Measurements from ENCODE around the gene BCAR3. TPM values are rescaled to one million over a fixed set of nuclear protein-coding genes. Genes with fewer than 3 reads are reported as not detected.

BCAR3 gene
- total RNA-seq, 2 experiments from 2014 or later: 0.42 to 0.55 TPM

DNA sequence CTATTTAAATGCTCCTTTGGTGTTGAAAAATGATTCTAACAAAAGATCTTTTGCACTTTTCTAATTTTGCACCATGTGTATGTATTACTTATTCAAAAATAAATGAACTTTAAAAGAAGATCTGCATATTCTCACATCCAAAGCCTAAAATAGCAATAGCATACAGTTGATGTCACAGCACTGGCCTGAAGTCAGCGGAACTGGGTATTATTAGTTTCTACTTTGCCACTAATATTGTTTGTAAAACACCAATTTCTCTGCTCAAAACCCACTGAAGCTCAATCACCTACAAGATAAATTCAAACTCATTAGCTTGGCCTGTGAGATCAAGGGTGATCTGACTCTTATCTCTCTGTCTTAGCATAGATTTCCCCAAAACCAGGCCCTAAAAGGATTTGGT, 34.5 kb upstream of the BCAR3 start:
- peaks cover 21% of the 10 kb centered on the region for H3K4me1 Mint-ChIP-seq (ENCODE audit: low read depth)
- no peak overlapping the region for H3K4me3 Mint-ChIP-seq
- intact Hi-C loops (cut with micrococcal nuclease): no loop called here
- no peak overlapping the region for H3K27ac Mint-ChIP-seq
- DNase-seq: no peak
- CTCF ChIA-PET: interaction anchor here (0.6 to 1.3 kb wide), 4 partner anchors 10 to 282 kb away, joined by 3 to 4 read pairs (median 3); no protein-coding TSS in a partner anchor
- peaks cover 13% of the 10 kb centered on the region for H3K9me3 Mint-ChIP-seq
- H3K27me3 Mint-ChIP-seq (ENCODE audit: low read depth): peaks cover 13% of the 10 kb centered on the region
- H3K36me3 Mint-ChIP-seq (ENCODE audit: low read depth): peaks cover 3% of the 10 kb centered on the region

DNA sequence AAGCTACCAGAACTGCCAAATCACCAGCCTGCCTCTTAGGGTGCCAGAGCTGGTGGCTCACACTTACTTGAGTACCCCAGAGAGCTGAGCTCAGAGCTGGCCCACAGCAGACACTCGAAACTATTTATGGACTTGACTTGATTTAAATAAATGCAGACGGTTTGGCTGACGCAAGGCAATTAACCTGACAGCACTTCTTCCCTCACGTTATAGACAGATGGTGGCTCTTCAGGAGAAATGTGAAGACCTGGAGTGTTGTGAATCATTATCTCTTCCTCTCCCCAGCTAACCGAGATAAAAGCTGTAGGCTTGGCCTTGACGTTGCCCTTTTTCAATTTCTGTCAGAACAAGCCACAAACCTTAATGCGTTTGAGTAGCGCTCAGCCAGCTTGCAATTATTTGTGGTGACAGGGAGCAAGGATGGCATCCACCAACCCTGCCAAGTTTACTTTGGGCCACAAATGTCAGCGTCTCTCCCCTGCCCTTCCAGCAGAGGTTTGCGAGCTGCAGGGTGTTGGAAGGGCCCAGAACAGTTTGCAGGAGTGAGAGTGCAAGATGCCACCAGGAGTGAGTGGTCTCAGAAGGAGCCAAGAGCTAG, 34.0 kb upstream of the BCAR3 start:
- intact Hi-C loops (cut with micrococcal nuclease): loop anchor here (1.0 kb wide), 2 partner anchors 10 to 22 kb away; no protein-coding TSS in a partner anchor
- peak; percentile 55 for DNase-seq
- Mint-ChIP-seq H3K4me1 (ENCODE audit: low read depth) (peaks cover 21% of the 10 kb centered on the region), H3K27ac (peak overlapping the region; percentile 16), H3K36me3 (ENCODE audit: low read depth) (peaks cover 3% of the 10 kb centered on the region), H3K4me3 (no peak overlapping the region), H3K27me3 (ENCODE audit: low read depth) (peaks cover 13% of the 10 kb centered on the region), H3K9me3 (peaks cover 13% of the 10 kb centered on the region)
- CTCF ChIA-PET: interaction anchor here (0.9 to 2.6 kb wide), 4 partner anchors 10 to 282 kb away, joined by 3 to 5 read pairs (median 4); no protein-coding TSS in a partner anchor

DNA sequence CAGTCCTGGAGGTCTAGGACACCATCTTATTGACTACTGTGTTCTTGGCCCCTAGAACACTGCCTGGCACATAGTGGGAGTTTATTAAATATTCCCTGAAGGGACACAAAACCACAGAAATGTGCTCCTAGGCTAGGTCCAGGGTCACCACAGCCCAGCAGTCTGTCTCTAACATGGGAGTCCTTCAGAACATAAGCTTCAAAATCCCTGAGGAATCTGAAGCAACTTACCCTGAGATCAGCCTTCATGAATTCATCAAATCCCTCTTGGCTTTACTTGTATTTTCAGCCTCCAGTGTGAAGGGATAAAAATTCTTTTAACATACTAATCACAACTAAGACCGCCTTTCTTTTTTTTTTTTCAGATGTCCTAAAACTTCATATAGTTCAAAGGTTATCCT, 32.7 kb upstream of the BCAR3 start:
- intact Hi-C loops (cut with micrococcal nuclease): no loop called here
- H3K9me3 Mint-ChIP-seq: peaks cover 13% of the 10 kb centered on the region
- no peak overlapping the region for H3K27ac Mint-ChIP-seq
- peaks cover 22% of the 10 kb centered on the region for H3K4me1 Mint-ChIP-seq (ENCODE audit: low read depth)
- CTCF ChIA-PET: interaction anchor here (2.6 kb wide), 1 partner anchor 100 kb away, joined by 5 read pairs; no protein-coding TSS in a partner anchor
- no peak for DNase-seq
- H3K27me3 Mint-ChIP-seq (ENCODE audit: low read depth): peaks cover 13% of the 10 kb centered on the region
- H3K4me3 Mint-ChIP-seq: no peak overlapping the region
- peaks cover 3% of the 10 kb centered on the region for H3K36me3 Mint-ChIP-seq (ENCODE audit: low read depth)

DNA sequence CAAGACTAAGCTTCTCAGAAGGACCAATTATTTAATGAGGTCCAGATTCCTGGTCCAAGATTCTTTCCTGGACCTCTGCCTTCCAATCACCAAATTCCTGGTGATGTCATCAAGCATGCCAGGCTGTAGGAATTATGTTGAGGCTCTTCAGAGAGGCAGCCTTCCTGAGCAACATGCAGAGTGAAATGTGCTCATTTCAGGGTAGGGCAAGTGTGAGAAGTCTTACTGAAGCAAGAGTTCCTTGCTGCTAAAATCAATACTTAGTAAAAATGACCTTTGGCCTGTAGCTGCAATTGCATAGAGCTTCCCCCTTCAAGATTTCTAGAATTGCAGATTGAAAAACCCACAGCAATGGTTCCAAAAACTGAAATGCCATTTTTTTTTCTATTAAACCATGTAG, 31.7 kb upstream of the BCAR3 start:
- DNase-seq: no peak
- CTCF ChIA-PET: interaction anchor here (2.6 kb wide), 1 partner anchor 101 kb away, joined by 5 read pairs; no protein-coding TSS in a partner anchor
- no peak overlapping the region for H3K4me3 Mint-ChIP-seq
- H3K27me3 Mint-ChIP-seq (ENCODE audit: low read depth): peaks cover 13% of the 10 kb centered on the region
- peaks cover 3% of the 10 kb centered on the region for H3K36me3 Mint-ChIP-seq (ENCODE audit: low read depth)
- intact Hi-C loops (cut with micrococcal nuclease): no loop called here
- peaks cover 33% of the 10 kb centered on the region for H3K4me1 Mint-ChIP-seq (ENCODE audit: low read depth)
- H3K27ac Mint-ChIP-seq: no peak overlapping the region
- peaks cover 13% of the 10 kb centered on the region for H3K9me3 Mint-ChIP-seq

DNA sequence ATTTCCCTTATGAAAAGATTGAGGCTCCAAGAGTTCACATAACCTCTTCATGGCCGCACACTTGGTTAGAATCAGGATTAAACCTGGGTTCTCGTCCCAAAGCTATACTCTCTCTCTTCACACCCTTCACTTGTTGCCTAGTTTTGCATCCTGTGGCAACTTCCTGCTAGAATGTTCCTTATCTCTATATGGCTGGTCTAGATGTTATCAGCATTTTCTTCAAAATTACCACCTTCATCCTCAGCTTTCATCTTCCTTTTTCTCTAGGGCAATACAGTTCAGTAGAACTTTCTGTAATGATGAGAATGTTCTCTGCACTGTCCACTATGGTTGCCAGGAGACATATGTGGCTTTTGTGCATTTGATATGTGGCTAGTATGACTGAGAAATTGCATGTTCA, 31.1 kb upstream of the BCAR3 start:
- intact Hi-C loops (cut with micrococcal nuclease): no loop called here
- no peak for DNase-seq
- CTCF ChIA-PET: no interaction called here
- Mint-ChIP-seq H3K36me3 (ENCODE audit: low read depth) (peaks cover 3% of the 10 kb centered on the region), H3K4me3 (no peak overlapping the region), H3K27me3 (ENCODE audit: low read depth) (peaks cover 13% of the 10 kb centered on the region), H3K9me3 (peaks cover 10% of the 10 kb centered on the region), H3K4me1 (ENCODE audit: low read depth) (peaks cover 39% of the 10 kb centered on the region), H3K27ac (no peak overlapping the region)

DNA sequence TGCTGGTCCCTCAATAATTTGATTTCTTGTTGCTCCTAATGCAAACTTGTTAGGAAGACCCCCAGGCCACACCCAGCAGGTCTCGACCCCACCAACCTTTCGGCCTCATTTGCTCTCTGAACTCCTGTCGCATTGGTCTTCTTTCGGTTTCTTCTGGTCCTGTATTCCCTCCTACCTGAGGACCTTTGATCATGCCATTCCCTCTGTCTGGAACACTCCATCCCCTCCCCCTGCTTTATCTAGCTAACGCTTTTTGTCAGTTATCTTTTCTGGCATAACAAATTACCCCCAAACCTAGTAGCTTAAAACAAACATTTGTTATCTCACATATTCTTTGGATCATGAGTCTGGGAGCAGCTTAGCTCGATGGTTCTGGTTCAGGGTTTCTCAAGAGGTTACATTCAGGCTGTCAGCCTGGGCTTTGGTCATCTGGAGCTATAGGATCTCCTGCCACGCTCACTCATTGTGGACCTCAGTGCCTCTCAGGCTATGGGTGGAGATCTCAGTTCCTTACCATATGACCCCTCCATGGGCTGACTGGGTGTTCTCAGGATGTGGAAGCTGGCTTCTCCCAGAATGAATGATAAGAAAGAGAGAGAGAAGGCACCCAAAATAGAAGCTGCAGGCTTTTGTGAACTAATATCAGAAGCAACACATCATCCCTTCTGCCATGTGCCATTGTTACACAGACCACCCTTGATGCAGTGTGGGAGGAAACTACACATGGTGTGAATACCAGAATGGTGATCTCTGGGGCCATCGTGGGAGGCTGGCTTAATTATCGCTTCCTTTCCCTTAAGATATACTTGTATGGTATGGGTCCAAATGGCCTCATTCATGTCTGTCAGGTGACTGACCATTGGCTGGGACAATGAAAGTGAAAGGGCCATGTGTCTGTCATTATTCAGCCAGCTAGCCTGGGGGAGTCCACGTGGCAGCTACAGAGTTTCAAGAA, 29.1 kb upstream of the BCAR3 start:
- intact Hi-C loops (cut with micrococcal nuclease): no loop called here
- H3K27ac Mint-ChIP-seq: no peak overlapping the region
- H3K9me3 Mint-ChIP-seq: no peaks in the 10 kb centered on the region
- DNase-seq: no peak
- no peak overlapping the region for H3K4me3 Mint-ChIP-seq
- H3K4me1 Mint-ChIP-seq (ENCODE audit: low read depth): peaks cover 35% of the 10 kb centered on the region
- H3K27me3 Mint-ChIP-seq (ENCODE audit: low read depth): peaks cover 15% of the 10 kb centered on the region
- H3K36me3 Mint-ChIP-seq (ENCODE audit: low read depth): no peaks in the 10 kb centered on the region
- CTCF ChIA-PET: no interaction called here

DNA sequence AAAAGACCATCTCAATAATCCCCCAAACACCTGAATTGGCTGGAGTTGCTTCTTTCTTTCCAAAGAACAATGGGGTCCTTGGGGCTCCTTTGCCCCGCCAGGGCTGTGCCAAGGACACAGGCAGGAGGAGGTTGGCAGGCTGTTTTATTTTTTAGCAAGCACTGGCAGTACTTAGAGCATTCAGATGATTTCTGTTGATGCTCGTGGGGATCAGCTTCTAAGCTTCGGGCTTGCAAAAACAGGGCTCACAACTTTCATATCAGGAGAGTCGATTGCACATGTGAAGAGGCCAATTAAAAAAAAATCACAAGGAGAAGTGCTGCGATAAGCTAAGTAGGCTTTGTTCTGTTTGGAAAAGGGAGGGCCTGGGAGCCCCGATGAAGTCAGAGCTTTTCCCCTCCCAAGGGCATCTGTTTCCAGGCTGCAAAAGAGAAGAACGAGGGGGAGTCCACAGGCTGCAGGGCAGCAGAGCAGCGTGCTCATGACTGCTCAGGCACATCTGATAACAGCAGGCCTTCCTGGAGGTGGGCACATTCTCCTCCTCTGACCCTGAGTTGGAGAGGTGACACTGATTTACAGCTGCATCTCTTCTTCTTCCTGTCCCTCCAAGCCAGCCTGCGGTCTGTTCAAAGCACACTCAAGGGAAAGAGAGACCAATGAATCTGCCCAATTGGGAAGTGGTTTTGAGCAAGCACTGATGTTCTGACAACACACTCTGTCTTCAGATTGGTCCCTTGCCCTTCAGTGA, 27.3 kb upstream of the BCAR3 start:
- no peaks in the 10 kb centered on the region for H3K36me3 Mint-ChIP-seq (ENCODE audit: low read depth)
- no peaks in the 10 kb centered on the region for H3K9me3 Mint-ChIP-seq
- peaks cover 13% of the 10 kb centered on the region for H3K27me3 Mint-ChIP-seq (ENCODE audit: low read depth)
- H3K4me3 Mint-ChIP-seq: no peak overlapping the region
- H3K27ac Mint-ChIP-seq: no peak overlapping the region
- intact Hi-C loops (cut with micrococcal nuclease): loop anchor here (1.0 to 5.0 kb wide), 4 partner anchors 16 to 102 kb away; no protein-coding TSS in a partner anchor
- DNase-seq: peak; percentile 13
- CTCF ChIA-PET: interaction anchor here (0.6 to 1.0 kb wide), 2 partner anchors 70 to 105 kb away, joined by 4 to 5 read pairs; no protein-coding TSS in a partner anchor
- H3K4me1 Mint-ChIP-seq (ENCODE audit: low read depth): peaks cover 27% of the 10 kb centered on the region

DNA sequence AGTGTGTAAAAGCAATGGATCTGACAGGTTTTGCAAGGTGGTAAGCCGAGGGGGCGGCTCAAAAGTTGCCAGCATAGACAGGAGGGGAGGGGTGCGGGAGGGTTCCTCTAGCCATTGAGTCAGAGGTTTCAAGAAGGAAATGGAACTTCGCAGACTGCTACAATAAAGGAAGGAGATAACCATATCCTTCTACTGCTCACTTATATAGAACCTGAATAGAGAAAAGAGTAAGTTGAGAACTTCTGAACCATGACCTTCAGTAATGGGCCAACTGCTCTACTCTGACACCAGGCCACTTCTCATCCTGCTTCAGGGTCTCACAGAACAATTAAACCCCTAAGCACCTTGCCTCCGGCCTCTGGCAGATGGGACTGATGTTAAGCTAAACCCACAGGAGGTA, 26.3 kb upstream of the BCAR3 start:
- peaks cover 13% of the 10 kb centered on the region for H3K27me3 Mint-ChIP-seq (ENCODE audit: low read depth)
- CTCF ChIA-PET: interaction anchor here (0.6 to 1.1 kb wide), 3 partner anchors 16 to 106 kb away, joined by 3 to 5 read pairs (median 4); no protein-coding TSS in a partner anchor
- H3K9me3 Mint-ChIP-seq: no peaks in the 10 kb centered on the region
- no peak overlapping the region for H3K4me3 Mint-ChIP-seq
- peak overlapping the region; percentile 3 for H3K27ac Mint-ChIP-seq
- intact Hi-C loops (cut with micrococcal nuclease): loop anchor here (1.0 to 5.0 kb wide), 4 partner anchors 15 to 101 kb away; no protein-coding TSS in a partner anchor
- no peaks in the 10 kb centered on the region for H3K36me3 Mint-ChIP-seq (ENCODE audit: low read depth)
- DNase-seq: peak; percentile 75
- H3K4me1 Mint-ChIP-seq (ENCODE audit: low read depth): peaks cover 26% of the 10 kb centered on the region

DNA sequence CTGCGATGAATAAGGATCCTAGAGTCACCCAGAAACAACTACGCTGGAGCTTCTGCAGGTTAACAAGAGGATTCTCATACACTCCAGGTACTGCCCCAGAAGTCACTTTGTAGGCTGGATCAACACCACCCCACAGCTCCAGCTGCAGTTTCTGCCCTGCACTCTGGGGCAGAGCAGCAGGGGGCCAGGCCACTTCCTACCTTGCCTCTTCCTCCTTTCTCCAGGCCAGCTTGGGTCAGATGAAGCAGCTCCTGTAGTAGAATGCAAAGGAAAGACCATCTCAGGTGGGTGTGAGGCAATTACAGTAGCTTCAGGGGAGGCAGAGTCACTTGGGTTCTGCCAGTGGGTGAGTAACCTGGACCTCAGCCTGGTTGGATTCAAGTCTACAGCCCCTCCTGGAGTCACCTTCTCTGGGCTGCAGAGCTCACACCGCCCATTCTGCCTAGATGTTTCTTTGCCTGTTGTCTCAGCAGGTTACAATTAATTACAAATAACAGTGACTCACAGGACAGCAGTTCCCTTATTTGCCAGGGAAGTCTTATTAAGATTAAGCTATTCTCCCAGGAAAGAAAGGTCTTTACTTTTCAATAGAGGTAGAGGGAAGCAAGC, 24.4 kb upstream of the BCAR3 start:
- Mint-ChIP-seq H3K36me3 (ENCODE audit: low read depth) (no peaks in the 10 kb centered on the region), H3K27me3 (ENCODE audit: low read depth) (peaks cover 2% of the 10 kb centered on the region), H3K4me1 (ENCODE audit: low read depth) (peaks cover 19% of the 10 kb centered on the region), H3K4me3 (no peak overlapping the region), H3K27ac (no peak overlapping the region), H3K9me3 (no peaks in the 10 kb centered on the region)
- intact Hi-C loops (cut with micrococcal nuclease): loop anchor here (1.0 to 5.0 kb wide), 2 partner anchors 9 to 99 kb away; no protein-coding TSS in a partner anchor
- DNase-seq: no peak
- CTCF ChIA-PET: interaction anchor here (0.8 to 1.8 kb wide), 2 partner anchors 10 to 99 kb away, joined by 3 to 4 read pairs; no protein-coding TSS in a partner anchor

DNA sequence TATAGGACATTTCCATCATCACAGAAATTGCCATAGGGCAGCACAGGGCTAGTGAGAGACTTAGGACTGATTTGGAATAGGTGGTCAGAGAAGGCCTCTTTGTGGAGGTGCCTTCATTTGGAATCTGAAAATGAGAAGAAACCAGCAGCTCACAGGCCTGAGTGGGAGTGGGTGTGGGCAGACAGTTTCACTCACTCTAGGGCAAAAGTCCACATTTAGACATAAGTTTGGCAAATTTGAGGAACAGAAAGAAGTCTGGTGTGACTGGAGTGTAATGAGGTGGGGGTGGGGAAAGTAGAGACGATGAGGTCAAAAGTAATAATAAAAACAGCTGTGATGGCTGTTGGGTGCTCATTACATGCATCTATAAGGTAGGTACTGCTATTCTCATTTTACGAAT, 22.4 kb upstream of the BCAR3 start:
- no peak overlapping the region for H3K27ac Mint-ChIP-seq

DNA sequence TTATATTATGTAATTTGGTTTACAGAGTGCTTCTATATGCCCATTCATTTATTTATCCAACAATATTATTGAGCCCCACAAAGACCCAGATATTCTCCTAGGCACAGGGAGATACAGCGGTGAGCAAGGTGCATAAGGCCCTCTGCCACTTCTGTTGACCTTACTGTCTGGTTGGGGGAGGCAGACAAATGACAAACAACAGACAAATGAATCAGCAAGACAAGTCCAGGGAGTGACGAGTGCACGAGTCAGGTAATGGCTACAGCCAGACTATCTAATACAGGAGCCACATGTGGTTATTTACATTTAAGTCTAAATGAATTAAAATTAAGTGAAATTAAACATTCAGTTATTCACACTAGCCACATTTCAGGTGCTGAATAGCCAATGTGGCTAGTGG, 22.0 kb upstream of the BCAR3 start:
- CTCF ChIA-PET: no interaction called here
- peaks cover 5% of the 10 kb centered on the region for H3K27me3 Mint-ChIP-seq (ENCODE audit: low read depth)
- intact Hi-C loops (cut with micrococcal nuclease): no loop called here
- H3K4me3 Mint-ChIP-seq: no peak overlapping the region
- DNase-seq: no peak
- no peak overlapping the region for H3K27ac Mint-ChIP-seq
- no peaks in the 10 kb centered on the region for H3K36me3 Mint-ChIP-seq (ENCODE audit: low read depth)
- H3K9me3 Mint-ChIP-seq: no peaks in the 10 kb centered on the region
- peaks cover 11% of the 10 kb centered on the region for H3K4me1 Mint-ChIP-seq (ENCODE audit: low read depth)

More for the DNA sequence above, 22.4 kb upstream of the BCAR3 start:
- Mint-ChIP-seq H3K27me3 (ENCODE audit: low read depth) (peaks cover 2% of the 10 kb centered on the region), H3K9me3 (no peaks in the 10 kb centered on the region), H3K4me1 (ENCODE audit: low read depth) (peaks cover 15% of the 10 kb centered on the region), H3K36me3 (ENCODE audit: low read depth) (no peaks in the 10 kb centered on the region), H3K4me3 (no peak overlapping the region)
- CTCF ChIA-PET: no interaction called here
- intact Hi-C loops (cut with micrococcal nuclease): no loop called here
- DNase-seq: no peak
